HG03439 (cell line): ENCODE data around the gene PRKCA.

ENCODE experiments used
- ATAC-seq: cut with Tn5 transposase; IDR thresholded peaks from one replicate; pipeline ENCODE4 v1.9.1; 2021; ENCODE audit warnings: mild to moderate bottlenecking, moderate library complexity; ENCODE audit not compliant: unreplicated experiment

PRKCA gene

DNA sequence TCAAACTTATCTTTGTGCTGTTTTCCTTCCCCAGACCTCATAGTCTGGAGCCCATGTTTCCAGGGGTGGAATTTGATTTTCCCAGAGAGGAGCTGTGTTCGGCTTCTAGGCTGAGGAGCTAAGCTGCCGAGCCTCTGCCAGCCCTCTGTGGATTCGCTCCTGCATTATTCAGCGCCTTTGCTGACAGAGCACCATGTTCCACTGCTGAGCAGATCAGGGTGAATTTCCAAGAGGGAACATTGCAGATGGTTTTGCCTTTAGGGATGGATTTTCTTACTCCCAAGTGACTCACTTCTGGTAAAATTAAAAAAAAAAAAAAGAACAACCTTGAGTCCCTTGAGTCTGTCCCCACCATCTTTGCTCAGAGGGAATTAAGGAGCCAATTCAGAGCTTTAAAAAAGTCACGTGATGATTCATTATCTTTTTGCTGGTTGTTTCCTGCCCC is 229.5 kb downstream of the PRKCA start:
- ATAC-seq: no peak

DNA sequence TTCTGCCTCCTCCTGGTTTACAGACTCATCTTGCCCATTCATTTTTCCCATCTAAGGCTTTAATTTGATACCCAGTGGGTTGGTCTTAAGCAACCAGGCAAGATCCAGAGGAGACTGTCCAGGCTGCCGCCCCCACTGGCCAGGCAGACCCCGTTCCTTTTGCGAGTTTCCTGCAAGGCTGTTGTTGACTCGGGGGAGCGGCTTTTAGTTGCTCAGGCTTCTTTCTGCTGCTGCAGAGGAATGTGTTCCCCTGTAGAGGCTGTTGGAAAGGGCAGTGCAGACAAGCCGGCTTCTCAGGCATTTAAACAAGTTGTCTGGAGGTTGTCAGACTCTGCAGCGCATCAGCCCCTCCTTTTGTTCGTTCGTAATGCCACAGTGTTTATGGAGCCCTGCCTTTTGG is 231.2 kb downstream of the PRKCA start:
- ATAC-seq: no peak

DNA sequence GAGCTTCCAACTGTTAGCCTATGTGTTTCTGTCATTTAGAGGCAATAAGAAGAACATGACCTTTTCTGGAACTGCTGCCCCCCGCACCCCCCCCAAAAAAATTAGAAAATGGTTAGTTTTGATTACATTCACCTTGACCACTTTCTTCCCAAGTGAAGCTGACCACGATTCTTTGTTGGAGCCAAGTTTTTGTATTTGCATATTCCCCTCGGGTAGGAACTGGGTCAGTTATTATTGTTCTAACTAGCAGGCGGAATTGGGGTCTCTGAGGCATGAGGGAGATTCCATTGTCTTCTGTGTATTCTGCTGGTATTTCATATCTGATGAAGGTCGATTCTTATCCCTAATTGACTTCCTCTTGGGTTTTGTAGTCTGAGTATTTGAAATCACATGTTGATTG is 231.6 kb downstream of the PRKCA start:
- ATAC-seq: no peak

DNA sequence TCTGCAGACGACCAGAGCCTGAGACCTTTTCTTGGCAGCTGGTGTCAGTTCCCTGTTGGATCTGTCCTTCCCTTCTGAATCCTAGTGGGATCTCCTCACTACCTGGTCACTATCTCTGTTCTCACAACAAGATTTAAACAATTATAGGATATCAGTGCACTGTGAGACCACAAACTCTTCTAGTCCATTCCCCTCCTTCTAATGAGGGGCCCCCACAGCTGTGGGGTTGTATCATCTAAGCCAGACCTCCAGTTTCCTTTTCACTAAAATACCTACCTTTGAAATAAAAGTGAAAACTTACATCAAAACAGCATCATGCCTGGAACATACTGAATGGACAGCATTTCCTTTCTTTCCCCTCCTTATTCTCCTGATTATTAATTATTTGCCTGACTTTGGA is 233.2 kb downstream of the PRKCA start:
- ATAC-seq: no peak

DNA sequence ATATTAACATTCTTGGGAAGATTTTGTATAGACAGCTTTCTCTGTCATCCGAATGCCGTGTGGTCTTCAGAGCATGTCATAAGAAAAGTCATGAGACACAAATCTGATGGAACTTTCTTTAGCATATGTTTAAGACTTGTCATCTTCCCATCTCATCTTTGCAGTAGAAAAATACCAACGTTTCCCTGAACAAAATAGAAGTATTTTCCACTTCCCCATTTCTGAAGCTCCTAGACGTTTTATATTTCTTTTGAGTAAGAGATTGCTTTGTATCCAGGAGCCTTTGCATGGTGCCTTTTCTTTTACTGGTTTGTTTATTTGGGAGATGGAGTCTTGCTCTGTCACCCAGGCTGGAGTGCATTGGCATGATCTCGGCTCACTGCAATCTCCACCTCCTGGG is 235.1 kb downstream of the PRKCA start:
- ATAC-seq: no peak

GRCh38 chr17:66538776-66539175 is 236.4 kb downstream of the PRKCA start:
- ATAC-seq: no peak

DNA sequence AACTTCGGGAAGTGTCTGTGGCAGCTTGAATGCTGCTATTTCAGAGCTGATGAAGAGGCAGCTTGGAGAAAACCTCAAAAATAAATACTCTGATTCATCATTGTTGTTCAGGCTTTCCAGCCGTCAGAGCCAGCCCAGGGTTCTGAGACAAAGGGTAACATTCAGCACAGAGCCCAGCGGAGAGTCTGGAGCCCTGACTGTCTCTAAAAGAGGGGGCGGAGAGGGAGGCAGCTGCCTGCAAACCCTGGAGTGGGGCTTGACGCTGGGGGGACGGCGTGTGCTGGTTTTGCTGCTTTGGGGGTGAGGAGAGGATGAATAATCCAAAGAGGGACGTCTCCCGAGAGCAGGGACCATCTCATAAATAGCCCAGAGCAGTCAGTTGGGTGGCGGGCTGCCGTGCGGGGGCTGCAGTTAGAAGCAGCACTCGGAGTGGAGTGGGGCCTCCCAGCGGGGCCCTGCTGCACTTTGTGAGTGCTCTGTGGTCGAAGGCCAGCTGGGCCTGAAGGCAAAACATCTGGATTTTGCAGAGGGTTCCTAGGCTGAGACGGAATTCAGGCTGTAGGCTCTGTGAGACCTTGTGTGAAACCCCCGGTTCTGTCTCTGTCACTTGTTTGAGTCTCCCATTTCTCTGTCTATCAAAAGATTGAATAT is 237.8 kb downstream of the PRKCA start:
- ATAC-seq: no peak

GRCh38 chr17:66541461-66542128 is 239.2 kb downstream of the PRKCA start:
- peak; percentile 75 for ATAC-seq

DNA sequence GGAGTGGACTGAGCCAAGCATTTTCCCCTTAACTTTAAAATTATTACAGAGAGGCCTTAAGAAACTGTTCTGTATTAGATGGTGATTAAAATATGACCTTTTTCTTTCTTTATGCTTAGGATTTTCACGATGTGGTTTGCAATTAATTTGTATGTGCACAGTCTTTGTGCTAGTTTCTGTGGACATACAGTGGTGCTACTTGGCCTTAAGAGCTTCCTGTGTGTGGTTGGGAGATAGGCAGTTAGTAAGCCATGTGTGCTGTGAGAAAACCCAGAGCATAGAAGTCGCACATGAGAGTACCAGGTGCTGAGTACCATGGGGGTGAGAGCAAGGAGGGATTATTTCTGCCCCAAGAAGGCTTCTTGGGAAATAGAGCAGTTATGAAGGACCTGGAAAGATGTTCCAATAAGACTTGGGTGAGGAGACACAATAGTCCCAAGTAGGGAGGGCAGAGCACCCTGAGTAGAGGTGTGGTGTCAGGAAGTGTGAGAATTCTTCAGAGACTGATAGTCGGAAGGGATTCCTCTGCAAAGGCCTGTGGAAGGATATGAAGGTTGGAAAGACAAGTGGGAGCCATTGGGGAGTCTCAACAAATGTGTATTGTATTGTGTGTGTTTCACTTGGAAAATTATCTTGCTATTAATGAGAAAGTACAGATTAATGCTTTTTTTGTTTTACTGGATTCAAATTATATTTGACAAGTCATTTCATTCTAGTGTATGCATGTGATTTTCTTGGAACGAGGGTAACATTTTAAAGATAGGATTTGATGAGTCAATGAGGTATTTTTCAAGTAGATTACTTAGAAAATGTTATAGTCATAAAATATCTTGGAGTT is 239.9 kb downstream of the PRKCA start:
- ATAC-seq: peak; percentile 85

DNA sequence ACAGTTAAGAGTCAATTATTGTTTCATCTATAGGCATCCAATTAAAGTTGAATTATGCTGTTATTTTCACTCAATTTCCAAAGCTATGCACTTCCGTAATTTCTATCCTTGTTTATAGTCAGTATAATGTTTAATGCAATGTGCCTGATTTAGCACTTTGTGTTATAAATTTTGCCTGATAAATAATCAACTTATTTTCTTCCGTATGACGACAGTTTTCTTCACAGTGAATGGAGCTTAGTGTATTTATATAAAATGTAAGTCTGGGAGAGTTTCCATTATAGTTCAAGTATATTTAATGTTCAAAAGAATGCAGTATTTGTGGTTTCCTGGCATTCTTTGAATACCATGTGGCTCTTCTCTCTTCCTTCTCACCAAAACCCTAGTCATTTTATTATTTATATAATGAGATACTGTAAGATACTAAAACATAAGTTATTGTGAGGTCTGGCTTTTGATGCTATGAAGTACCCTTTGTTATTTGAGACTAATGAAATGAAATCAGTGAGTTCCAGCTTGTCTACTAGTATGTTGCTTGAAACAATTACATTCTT is 240.6 kb downstream of the PRKCA start:
- ATAC-seq: no peak

GRCh38 chr17:66543526-66543925 is 241.1 kb downstream of the PRKCA start:
- no peak for ATAC-seq

GRCh38 chr17:66545918-66546317 is 243.5 kb downstream of the PRKCA start:
- no peak for ATAC-seq

GRCh38 chr17:66547151-66547865 is 244.9 kb downstream of the PRKCA start:
- no peak for ATAC-seq

DNA sequence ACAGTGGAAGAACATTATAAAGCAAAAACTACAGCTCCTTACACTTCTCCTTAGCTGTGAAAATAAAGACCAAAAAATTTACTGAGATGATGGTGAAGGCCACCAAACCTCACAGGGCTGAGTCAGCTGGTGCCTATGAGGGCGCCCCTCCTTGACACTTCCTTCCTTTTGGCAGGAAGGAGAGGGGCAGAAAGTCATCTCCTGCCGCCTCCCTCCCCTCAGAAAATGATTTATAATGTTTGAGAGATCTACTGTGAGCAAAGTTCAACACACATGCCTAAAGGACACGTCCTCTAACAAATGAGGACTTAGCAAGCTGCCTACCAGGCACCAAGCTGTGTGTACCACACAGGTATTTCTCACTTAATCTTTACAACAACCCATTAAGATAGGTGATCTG is 245.7 kb downstream of the PRKCA start:
- ATAC-seq: no peak

GRCh38 chr17:66548659-66549310 is 246.4 kb downstream of the PRKCA start:
- no peak for ATAC-seq

DNA sequence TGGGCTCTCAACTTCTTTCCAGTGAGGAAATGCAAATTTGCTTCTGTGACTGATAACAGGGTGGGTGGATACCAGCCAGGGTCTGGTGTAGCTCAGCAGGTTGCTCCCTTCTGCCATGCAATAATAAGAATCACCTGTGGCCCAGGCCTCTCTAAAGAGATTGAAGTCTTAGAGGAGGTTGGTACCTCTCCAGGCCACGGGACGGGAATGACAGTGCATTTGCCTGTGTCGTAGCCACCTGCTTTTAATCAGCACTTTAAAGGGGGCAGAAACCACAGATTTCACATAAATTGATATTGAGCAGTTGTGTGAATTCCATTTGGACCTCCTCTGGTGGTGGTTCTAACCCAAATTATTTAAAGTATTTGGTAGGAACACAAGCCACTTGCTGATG is 246.9 kb downstream of the PRKCA start:
- ATAC-seq: no peak

DNA sequence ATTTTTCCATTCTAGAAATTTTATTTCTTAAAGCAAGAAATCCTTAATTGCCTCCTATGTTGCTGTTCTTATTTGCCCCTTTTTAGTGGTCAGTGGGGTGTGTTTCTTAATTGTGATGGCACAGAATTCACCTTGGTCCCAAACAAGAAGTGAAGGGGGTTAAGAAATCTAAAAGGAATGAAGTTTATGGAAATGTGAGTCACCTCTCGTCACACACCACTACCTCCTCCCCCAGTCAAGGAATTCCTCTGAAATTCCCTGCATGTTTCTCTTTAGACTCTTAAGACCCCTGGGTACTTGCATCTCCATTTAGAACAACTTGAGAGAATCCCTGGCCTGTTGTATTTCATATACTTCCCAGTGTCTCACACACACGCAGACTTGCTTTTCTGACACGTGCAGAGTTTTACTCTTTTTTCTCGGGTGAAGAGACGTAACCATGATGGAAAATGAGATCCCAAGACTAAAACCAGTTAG is 247.4 kb downstream of the PRKCA start:
- no peak for ATAC-seq

- no peak for ATAC-seq
These were observed 249.4 kb downstream of the PRKCA start for GRCh38 chr17:66551839-66552238.

DNA sequence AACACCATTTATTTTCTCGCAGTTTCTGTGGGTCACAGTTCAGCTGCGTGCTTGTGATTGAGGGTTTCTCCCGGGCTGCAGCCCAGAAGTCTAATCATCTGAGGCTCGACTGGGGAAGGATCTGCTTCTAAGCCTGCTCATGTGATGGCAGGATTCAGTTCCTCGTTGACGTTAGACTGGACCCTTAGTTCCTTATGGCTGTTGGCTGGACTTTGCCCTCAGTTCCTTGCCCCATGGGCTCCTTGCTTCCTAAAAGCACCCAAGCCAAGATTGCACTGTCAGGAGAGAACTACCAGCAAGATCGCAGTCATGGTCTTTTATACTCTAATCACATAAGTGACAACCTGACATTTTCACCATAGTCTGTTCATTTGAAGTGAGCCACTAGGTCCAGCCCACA is 250.0 kb downstream of the PRKCA start:
- no peak for ATAC-seq

GRCh38 chr17:66555605-66556004 is 253.2 kb downstream of the PRKCA start:
- no peak for ATAC-seq
